T follicular helper cell (primary cell): Measurements from ENCODE around the gene DUSP11.
"Not testable (repeated sequence)": the region's sequence is repeated elsewhere in the genome, so short reads cannot be mapped to it uniquely, and the experiment has no call there.

Experiments used
- DNase-seq: peaks from one replicate; pipeline ENCODE4 v3.0.0-alpha.2; 2020; ENCODE audit warnings: low read depth

DUSP11 gene

GRCh38 chr2:73717695-73718094, 62.2 kb downstream of the DUSP11 start:
- DNase-seq, result not testable (repeated sequence)

- no peak for DNase-seq
These were observed 62.7 kb downstream of the DUSP11 start for GRCh38 chr2:73717251-73717606.

GRCh38 chr2:73716543-73717250, 63.2 kb downstream of the DUSP11 start:
- no peak for DNase-seq

- DNase-seq, result no peak
These were observed 65.8 kb downstream of the DUSP11 start for GRCh38 chr2:73714091-73714490.
